ENCODE data around the gene RLBP1. TPM values are rescaled to one million over a fixed set of nuclear protein-coding genes. Genes with fewer than 3 reads are reported as not detected.
"Not testable (repeated sequence)": the region's sequence is repeated elsewhere in the genome, so short reads cannot be mapped to it uniquely, and the experiment has no call there.

Gene RLBP1
- not detected for total RNA-seq

DNA sequence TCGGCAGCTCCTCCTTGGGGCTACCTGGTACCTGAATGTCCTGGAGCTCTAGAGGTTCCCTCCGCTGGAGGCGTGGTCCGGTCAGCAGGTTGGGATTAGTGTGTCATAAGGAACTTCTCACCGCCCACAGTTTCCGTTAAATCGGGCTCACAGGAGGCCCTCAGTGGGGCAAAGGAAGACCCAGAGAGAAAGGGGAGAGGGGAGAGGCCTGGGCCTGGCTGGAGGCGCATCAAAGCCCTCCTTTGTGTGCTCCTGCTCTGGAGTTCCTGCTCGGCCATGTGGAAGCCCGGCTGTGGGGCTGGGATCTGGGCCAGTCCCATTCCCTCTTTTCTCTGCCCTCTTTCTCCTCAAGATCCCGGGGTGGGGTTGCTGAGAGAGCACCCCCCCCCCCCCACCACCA lies at the start of gene RLBP1:
RLBP1 (minus strand) TSS at position 37 of the 400 bp plus-strand sequence. CDS start 2,604 bp downstream, outside the sequence.
- intact Hi-C loops (cut with DNase I): no loop called here
- TF ChIP-seq, protein P1, sequence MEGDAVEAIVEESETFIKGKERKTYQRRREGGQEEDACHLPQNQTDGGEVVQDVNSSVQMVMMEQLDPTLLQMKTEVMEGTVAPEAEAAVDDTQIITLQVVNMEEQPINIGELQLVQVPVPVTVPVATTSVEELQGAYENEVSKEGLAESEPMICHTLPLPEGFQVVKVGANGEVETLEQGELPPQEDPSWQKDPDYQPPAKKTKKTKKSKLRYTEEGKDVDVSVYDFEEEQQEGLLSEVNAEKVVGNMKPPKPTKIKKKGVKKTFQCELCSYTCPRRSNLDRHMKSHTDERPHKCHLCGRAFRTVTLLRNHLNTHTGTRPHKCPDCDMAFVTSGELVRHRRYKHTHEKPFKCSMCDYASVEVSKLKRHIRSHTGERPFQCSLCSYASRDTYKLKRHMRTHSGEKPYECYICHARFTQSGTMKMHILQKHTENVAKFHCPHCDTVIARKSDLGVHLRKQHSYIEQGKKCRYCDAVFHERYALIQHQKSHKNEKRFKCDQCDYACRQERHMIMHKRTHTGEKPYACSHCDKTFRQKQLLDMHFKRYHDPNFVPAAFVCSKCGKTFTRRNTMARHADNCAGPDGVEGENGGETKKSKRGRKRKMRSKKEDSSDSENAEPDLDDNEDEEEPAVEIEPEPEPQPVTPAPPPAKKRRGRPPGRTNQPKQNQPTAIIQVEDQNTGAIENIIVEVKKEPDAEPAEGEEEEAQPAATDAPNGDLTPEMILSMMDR (IDR thresholded peaks at IDR 0.05): no peak
- TF ChIP-seq POLR2A (IDR thresholded peaks at IDR 0.05): no peak

DNA sequence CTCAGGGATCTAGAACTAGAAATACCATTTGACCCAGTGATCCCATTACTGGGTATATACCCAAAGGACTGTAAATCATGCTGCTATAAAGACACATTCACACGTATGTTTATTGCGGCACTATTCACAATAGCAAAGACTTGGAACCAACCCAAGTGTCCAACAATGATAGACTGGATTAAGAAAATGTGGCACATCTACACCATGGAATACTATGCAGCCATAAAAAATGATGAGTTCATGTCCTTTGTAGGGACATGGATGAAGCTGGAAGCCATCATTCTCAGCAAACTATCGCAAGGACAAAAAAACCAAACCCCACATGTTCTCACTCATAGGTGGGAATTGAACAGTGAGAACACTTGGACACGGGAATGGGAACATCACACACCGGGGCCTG lies 28.8 kb upstream of the RLBP1 start:
- H3K4me1 ChIP-seq; DNase-seq; intact Hi-C loops (cut with DNase I); H3K9me3 ChIP-seq; H3K36me3 ChIP-seq; H3K27me3 ChIP-seq; H3K27ac ChIP-seq; H3K4me3 ChIP-seq (replicated peaks in 1 of 3): not testable (repeated sequence)
- WGBS, 2 donors: 92 to 95% methylated on average over 5 of the region's 5 CpGs

More for the DNA sequence above, at the start of gene RLBP1:
- Histone ChIP-seq H3K36me3 (no peaks in the 10 kb centered on the region), H3K27me3 (no peaks in the 10 kb centered on the region), H3K4me1 (no peaks in the 10 kb centered on the region), H3K4me3 (replicated peaks in 1 of 3) (no peak within 1 kb of the TSS), H3K27ac (no peak within 1 kb of the TSS), H3K9me3 (no peaks in the 10 kb centered on the region)
- WGBS, 2 donors: 66 to 83% methylated on average over 4 to 7 of the region's 11 CpGs
- no peak for DNase-seq

DNA sequence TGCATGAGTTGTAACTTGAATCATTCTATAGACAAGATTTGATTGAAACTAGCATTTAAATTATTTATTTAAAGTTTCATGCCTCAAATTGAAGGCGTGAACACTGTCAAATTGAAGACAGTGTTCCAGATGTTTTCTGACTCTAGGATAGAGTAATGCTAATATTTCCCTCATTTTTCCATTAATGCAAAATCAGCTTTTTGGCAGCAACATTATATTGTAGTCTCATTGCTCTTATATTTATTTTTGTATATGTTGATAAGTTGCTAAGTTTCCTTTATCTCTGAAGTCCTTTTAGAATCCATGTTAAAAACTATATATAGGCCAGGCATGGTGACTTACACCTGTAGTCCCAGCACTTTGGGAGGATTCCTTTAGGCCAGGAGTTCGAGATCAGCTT lies 27.2 kb upstream of the RLBP1 start:
- Histone ChIP-seq H3K9me3 (no peaks in the 10 kb centered on the region), H3K36me3 (no peaks in the 10 kb centered on the region), H3K4me1 (peaks cover 4 to 8% of the 10 kb centered on the region in 2 donors), H3K27ac (no peak overlapping the region), H3K4me3 (replicated peaks in 1 of 3) (no peak overlapping the region), H3K27me3 (no peaks in the 10 kb centered on the region)
- intact Hi-C loops (cut with DNase I): loop anchor here (10.0 kb wide), 1 partner anchor 354 kb away; the partner anchor contains the start of gene HAPLN3
- no peak for DNase-seq
- 96 to 97% methylated on average over 2 of the region's 2 CpGs for WGBS, 2 donors
- TF ChIP-seq, protein P1 (IDR thresholded peaks at IDR 0.05): no peak
- TF ChIP-seq POLR2A (IDR thresholded peaks at IDR 0.05): no peak

DNA sequence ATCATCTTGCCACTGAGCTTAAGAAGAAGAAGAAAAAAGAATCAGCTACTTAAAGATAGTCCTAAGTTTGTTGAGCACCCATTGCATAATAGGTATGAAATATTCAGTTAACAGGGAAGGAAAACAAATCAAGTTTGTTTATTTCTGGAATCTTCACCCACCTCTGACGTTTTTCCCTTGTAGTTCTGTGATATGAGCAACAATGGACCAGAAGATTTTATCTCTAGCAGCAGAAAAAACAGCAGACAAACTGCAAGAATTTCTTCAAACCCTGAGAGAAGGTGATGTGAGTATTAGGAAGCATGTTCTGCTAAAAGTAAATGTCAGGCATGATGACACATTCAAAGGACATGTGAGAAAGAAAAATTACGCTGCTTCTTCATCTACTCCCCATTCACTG lies 26.1 kb upstream of the RLBP1 start:
- Histone ChIP-seq H3K4me3 (replicated peaks in 1 of 3) (no peak overlapping the region), H3K9me3 (no peaks in the 10 kb centered on the region), H3K4me1 (peaks cover 8% of the 10 kb centered on the region in 2 donors), H3K27me3 (no peaks in the 10 kb centered on the region), H3K36me3 (no peaks in the 10 kb centered on the region), H3K27ac (no peak overlapping the region)
- DNase-seq: no peak
- no peak for TF ChIP-seq POLR2A (IDR thresholded peaks at IDR 0.05)
- TF ChIP-seq, protein P1 (IDR thresholded peaks at IDR 0.05): no peak
- intact Hi-C loops (cut with DNase I): loop anchor here (10.0 kb wide), 1 partner anchor 353 kb away; the partner anchor contains the start of gene HAPLN3
- 71 to 78% methylated on average over 2 of the region's 2 CpGs for WGBS, 2 donors

DNA sequence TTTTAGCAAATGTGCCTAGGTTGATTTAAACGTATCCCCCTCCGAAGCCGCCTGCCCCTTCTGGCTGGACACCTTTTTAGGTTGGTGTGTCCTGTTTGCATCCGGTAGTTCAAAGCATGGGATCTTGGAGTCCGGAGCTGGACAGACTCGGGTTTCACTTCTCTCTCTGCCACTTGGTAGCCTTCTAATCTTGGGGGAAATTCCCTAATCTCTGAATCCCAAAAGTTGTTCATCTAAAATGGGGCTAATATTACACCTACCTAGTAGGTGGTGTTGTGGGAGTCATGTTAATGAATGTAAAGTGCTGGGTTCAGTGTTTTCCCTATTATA lies 23.2 kb upstream of the RLBP1 start:
- peak overlapping the region in 2 of 3 donors; percentile 44 to 61 for H3K4me3 ChIP-seq (replicated peaks in 1 of 3)
- no peaks in the 10 kb centered on the region for H3K27me3 ChIP-seq
- DNase-seq: no peak
- H3K27ac ChIP-seq: no peak overlapping the region
- no peak for TF ChIP-seq POLR2A (IDR thresholded peaks at IDR 0.05)
- TF ChIP-seq, protein P1 (IDR thresholded peaks at IDR 0.05): no peak
- 0 to 2% methylated on average over 5 to 6 of the region's 6 CpGs for WGBS, 2 donors
- intact Hi-C loops (cut with DNase I): loop anchor here (10.0 kb wide), 1 partner anchor 350 kb away; the partner anchor contains the start of gene HAPLN3
- H3K36me3 ChIP-seq: no peaks in the 10 kb centered on the region
- H3K4me1 ChIP-seq: peaks cover 8% of the 10 kb centered on the region in 2 donors
- no peaks in the 10 kb centered on the region for H3K9me3 ChIP-seq

Data from thyroid gland (tissue), 4 donors.